Brain pericyte (primary cell): ENCODE data around the gene EFS.
A peak's percentile ranks its signal among the peaks of the same experiment; 100 is the strongest.
"Not testable (repeated sequence)": the region's sequence is repeated elsewhere in the genome, so short reads cannot be mapped to it uniquely, and the experiment has no call there.

Experiments
- DNase-seq: peaks from one replicate; pipeline ENCODE4 v3.0.0-alpha.2; 2012; ENCODE audit warnings: low read depth, low spot score

EFS gene

GRCh38 chr14:23326491-23327332, 38.3 kb downstream of the EFS start:
- no peak for DNase-seq

GRCh38 chr14:23325746-23326145, 39.2 kb downstream of the EFS start:
- not testable (repeated sequence) for DNase-seq

- no peak for DNase-seq
Measured at GRCh38 chr14:23324993-23325392, 40.0 kb downstream of the EFS start.

GRCh38 chr14:23324455-23324846, 40.5 kb downstream of the EFS start:
- DNase-seq = no peak

GRCh38 chr14:23323838-23324454, 41.0 kb downstream of the EFS start:
- DNase-seq = no peak

- no peak for DNase-seq
Measured at GRCh38 chr14:23322568-23323517, 42.1 kb downstream of the EFS start.

- DNase-seq = no peak
Measured at GRCh38 chr14:23321572-23322547, 43.1 kb downstream of the EFS start.

- peak; percentile 99 for DNase-seq
Measured at GRCh38 chr14:23320584-23321571, 44.1 kb downstream of the EFS start, which contains the start of gene PABPN1. Gene PABPN1 (plus strand): TSS chr14:23321457. CDS start chr14:23321470, 13 bp downstream.

- no peak for DNase-seq
Measured at GRCh38 chr14:23319746-23320583, 45.0 kb downstream of the EFS start.

- no peak for DNase-seq
Measured at GRCh38 chr14:23316300-23316699, 48.7 kb downstream of the EFS start.

- DNase-seq = no peak
Measured at GRCh38 chr14:23310546-23310945, 54.4 kb downstream of the EFS start.

- DNase-seq = no peak
Measured at GRCh38 chr14:23308721-23309445, 56.1 kb downstream of the EFS start.

- no peak for DNase-seq
Measured at GRCh38 chr14:23307687-23308644, 57.0 kb downstream of the EFS start.

GRCh38 chr14:23307146-23307530, 57.8 kb downstream of the EFS start:
- DNase-seq = no peak

GRCh38 chr14:23306412-23307145, 58.4 kb downstream of the EFS start, which contains the start of gene BCL2L2:
Gene BCL2L2 (plus strand): TSS chr14:23306833. CDS start chr14:23307768, 935 bp downstream.
- peak; percentile 63 for DNase-seq
